Suprapubic skin (tissue), 4 donors: ENCODE data around the gene PIP5K1B. TPM values are rescaled to one million over a fixed set of nuclear protein-coding genes. Genes with fewer than 3 reads are reported as not detected.

ENCODE experiments used
- DNase-seq, 2 donors: peaks; one replicate each; pipeline ENCODE4 v3.0.0-alpha.2; 2019; ENCODE audit warnings: low spot score in 2 of 2
- H3K27ac ChIP-seq: fragments of 200-600 bp; sonication (generic); one replicate; pipeline ENCODE4 v1.5.1; 2019
- H3K27me3 ChIP-seq: fragments of 200-600 bp; sonication (generic); one replicate; pipeline ENCODE4 v1.5.1; 2019
- H3K36me3 ChIP-seq: fragments of 200-600 bp; sonication (generic); one replicate; pipeline ENCODE4 v1.5.1; 2019
- H3K4me1 ChIP-seq: fragments of 200-600 bp; sonication (generic); one replicate; pipeline ENCODE4 v1.5.1; 2019
- H3K4me3 ChIP-seq: fragments of 200-600 bp; sonication (generic); one replicate; pipeline ENCODE4 v1.5.1; 2019; ENCODE audit warnings: mild to moderate bottlenecking
- H3K9me3 ChIP-seq: fragments of 200-600 bp; sonication (generic); one replicate; pipeline ENCODE4 v1.5.1; 2019
- EP300 ChIP-seq: sonication (generic); formaldehyde crosslinking; IDR thresholded peaks from one replicate; pipeline ENCODE4 v1.6.1; 2017; ENCODE audit warnings: antibody characterized with exemption
- POLR2A ChIP-seq, 2 donors: fragments of 450-650 bp; IDR thresholded peaks; one replicate each; pipeline ENCODE4 v1.6.1; 2017; ENCODE audit warnings: antibody characterized with exemption in 2 of 2, mild to moderate bottlenecking in 2 of 2, moderate library complexity in 2 of 2
- POLR2AphosphoS5 ChIP-seq, 3 donors: sonication (generic); formaldehyde crosslinking; IDR thresholded peaks; one replicate each; pipeline ENCODE4 v1.6.1; 2017; ENCODE audit warnings: antibody characterized with exemption in 3 of 3
- WGBS: methylation state at CpG from one replicate; pipeline ENCODE4 v1.1.5; 2018; 5-methylcytosine and 5-hydroxymethylcytosine counted together
- total RNA-seq, 4 donors: library from RNA; depleted of rRNA; stranded (reverse); fragments of >200 nt; gene quantifications; one replicate each; pipeline ENCODE4 v1.1.0, GENCODE V29; 2016
- TF ChIP-seq, protein P1 (sequence below), 2 donors: fragments of 200-600 bp in 1 of 2; fragments of 450-650 bp in 1 of 2; sonication (generic) in 1 of 2; IDR thresholded peaks; one replicate each; pipeline ENCODE4 v1.5.1; 2016 to 2019; ENCODE audit warnings: antibody characterized with exemption in 2 of 2, mild to moderate bottlenecking in 1 of 2, moderate library complexity in 1 of 2

The PIP5K1B gene
- total RNA-seq, 4 donors from 2014 or later = 1.7 to 7.8 (median 3.4) TPM

DNA sequence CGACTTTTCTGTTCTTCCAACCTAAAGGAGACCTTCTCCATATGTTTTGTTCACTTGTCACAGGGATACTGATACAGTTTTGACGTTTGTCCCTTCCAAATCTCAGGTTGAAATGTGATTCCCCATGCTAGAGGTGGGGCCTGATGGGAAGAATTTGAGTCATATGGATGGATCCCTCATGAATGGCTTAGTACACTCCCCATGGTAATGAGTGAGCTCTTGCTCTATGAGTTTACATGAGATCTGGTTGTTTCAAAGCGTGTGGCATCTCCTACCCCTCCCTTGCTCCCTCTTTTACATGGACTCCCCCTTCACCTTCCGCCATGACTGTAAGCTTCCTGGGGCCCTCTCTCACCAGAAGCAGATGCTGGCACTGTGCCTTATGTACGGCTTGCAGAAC lies 6.9 kb downstream of the PIP5K1B start:
- H3K27me3 ChIP-seq = peaks cover 18% of the 10 kb centered on the region
- no peaks in the 10 kb centered on the region for H3K9me3 ChIP-seq
- no peak for DNase-seq
- H3K36me3 ChIP-seq = no peaks in the 10 kb centered on the region
- no peak overlapping the region for H3K27ac ChIP-seq
- no peaks in the 10 kb centered on the region for H3K4me1 ChIP-seq
- no peak overlapping the region for H3K4me3 ChIP-seq
- 81% methylated on average over 5 of the region's 5 CpGs for WGBS
- TF ChIP-seq, protein P1, sequence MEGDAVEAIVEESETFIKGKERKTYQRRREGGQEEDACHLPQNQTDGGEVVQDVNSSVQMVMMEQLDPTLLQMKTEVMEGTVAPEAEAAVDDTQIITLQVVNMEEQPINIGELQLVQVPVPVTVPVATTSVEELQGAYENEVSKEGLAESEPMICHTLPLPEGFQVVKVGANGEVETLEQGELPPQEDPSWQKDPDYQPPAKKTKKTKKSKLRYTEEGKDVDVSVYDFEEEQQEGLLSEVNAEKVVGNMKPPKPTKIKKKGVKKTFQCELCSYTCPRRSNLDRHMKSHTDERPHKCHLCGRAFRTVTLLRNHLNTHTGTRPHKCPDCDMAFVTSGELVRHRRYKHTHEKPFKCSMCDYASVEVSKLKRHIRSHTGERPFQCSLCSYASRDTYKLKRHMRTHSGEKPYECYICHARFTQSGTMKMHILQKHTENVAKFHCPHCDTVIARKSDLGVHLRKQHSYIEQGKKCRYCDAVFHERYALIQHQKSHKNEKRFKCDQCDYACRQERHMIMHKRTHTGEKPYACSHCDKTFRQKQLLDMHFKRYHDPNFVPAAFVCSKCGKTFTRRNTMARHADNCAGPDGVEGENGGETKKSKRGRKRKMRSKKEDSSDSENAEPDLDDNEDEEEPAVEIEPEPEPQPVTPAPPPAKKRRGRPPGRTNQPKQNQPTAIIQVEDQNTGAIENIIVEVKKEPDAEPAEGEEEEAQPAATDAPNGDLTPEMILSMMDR (IDR thresholded peaks at IDR 0.05) = no peak
- no peak for TF ChIP-seq EP300
- no peak for TF ChIP-seq POLR2AphosphoS5 (IDR thresholded peaks at IDR 0.05)
- TF ChIP-seq POLR2A (IDR thresholded peaks at IDR 0.05) = no peak

DNA sequence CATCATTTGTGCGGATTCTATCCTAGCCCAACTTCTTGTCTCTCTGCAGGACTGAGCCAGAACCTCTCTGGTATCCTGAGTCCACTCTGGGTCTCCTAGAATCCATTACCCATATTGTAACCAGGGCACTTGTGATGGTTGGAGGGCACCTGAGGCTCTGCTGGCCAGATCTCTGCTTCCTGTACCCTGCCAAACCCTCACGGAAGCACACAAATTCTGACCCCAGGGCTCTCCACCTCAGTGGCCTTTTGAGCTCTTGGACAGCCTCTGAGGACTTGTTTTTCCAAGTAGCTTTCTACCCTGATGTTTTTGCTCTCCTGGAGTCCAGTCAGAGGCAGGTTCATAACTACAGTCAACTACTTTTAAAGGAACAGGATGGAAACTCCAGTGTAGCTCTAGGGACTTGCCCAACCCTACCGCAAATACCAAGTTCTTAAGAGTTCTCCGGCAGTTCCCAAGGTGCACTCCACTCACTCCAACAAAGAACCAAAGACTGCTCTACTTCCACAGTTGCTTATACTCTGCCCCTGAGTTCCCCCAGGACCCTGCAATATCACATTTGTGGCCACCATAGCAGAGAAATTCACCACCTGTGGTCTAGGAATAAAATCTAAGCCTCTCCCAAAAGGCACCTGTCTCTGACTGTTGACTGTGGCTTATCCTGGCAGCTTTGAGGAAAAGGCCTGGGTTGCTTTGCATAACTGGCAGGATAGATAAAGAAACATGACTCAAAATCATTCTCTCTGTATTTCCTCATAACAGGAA lies 9.6 kb downstream of the PIP5K1B start:
- WGBS = 94% methylated on average over 4 of the region's 4 CpGs
- Histone ChIP-seq H3K4me1 (no peaks in the 10 kb centered on the region), H3K27ac (no peak overlapping the region), H3K4me3 (no peak overlapping the region), H3K36me3 (no peaks in the 10 kb centered on the region), H3K27me3 (peaks cover 4% of the 10 kb centered on the region), H3K9me3 (no peaks in the 10 kb centered on the region)
- DNase-seq = no peak
- TF ChIP-seq EP300 (no peak), POLR2AphosphoS5 (IDR thresholded peaks at IDR 0.05) (no peak), POLR2A (IDR thresholded peaks at IDR 0.05) (no peak)
- TF ChIP-seq, protein P1 (IDR thresholded peaks at IDR 0.05) = no peak

DNA sequence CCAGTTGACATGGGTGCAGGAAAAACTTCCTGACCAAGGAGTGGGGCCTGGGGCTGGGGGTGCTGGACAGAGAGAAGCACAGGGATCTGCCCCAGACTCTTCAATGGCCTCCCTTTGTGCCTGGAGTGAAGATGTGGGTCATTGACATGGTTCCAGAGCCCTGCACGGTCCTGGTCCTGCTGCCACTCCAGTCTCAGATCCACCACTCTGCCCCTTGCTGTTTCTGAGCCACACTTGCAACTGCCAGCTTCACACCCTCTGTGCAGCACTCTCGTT lies 10.1 kb downstream of the PIP5K1B start:
- no peak for DNase-seq

DNA sequence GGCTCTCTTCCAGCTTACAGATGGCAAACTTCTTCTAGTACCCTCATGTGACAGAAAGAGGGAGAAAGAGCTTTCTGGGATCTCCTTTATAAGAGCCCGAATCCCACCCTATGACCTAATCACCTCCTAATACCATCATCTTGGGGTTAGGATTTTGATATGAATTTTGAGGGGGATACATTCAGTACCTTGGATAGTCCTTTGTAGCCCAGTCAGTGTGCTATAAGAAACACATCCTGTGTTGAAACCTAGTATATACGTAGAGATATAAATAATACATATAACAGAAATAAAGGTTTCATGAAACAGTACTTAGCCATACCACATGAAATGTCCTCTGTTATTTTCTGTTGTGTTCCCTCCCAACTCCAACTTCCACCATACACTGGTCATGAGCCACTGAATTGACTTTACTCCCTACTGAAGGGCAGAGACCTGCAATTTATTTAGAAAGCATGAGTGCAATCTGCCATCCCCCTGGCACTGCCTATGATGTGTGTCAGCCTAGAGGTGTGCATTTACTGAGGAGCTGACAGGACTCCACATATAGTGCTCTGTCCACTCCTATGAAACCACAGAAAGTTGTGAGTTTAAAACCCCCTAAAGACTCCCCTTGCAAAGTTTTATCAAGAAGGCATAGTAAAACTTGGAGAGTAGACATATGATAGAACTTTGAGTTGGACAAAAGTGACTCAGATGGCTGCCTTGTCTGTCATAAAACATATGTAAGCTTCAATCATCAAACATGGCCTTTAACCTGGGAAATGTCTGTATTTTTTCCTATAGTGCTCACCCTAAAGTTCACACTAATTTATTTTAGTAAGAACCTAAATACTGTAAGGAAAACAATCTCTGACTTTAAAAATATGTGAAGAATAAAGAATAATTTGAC lies 12.8 kb downstream of the PIP5K1B start:
- 91% methylated on average over 2 of the region's 2 CpGs for WGBS
- no peak overlapping the region for H3K27ac ChIP-seq
- no peak overlapping the region for H3K4me3 ChIP-seq
- DNase-seq = no peak
- no peaks in the 10 kb centered on the region for H3K4me1 ChIP-seq
- TF ChIP-seq EP300 (no peak), POLR2A (IDR thresholded peaks at IDR 0.05) (no peak), POLR2AphosphoS5 (IDR thresholded peaks at IDR 0.05) (no peak)
- TF ChIP-seq, protein P1 (IDR thresholded peaks at IDR 0.05) = no peak
- H3K9me3 ChIP-seq = no peaks in the 10 kb centered on the region
- no peaks in the 10 kb centered on the region for H3K36me3 ChIP-seq
- peaks cover 4% of the 10 kb centered on the region for H3K27me3 ChIP-seq

More for the DNA sequence above, 10.1 kb downstream of the PIP5K1B start:
- 76% methylated on average over 2 of the region's 2 CpGs for WGBS
- Histone ChIP-seq H3K27ac (no peak overlapping the region), H3K36me3 (no peaks in the 10 kb centered on the region), H3K9me3 (no peaks in the 10 kb centered on the region), H3K4me1 (no peaks in the 10 kb centered on the region), H3K4me3 (no peak overlapping the region), H3K27me3 (peaks cover 4% of the 10 kb centered on the region)
- TF ChIP-seq POLR2AphosphoS5 (IDR thresholded peaks at IDR 0.05) = no peak
- TF ChIP-seq, protein P1 (IDR thresholded peaks at IDR 0.05) = no peak
- TF ChIP-seq POLR2A (IDR thresholded peaks at IDR 0.05) = no peak
- TF ChIP-seq EP300 = no peak

DNA sequence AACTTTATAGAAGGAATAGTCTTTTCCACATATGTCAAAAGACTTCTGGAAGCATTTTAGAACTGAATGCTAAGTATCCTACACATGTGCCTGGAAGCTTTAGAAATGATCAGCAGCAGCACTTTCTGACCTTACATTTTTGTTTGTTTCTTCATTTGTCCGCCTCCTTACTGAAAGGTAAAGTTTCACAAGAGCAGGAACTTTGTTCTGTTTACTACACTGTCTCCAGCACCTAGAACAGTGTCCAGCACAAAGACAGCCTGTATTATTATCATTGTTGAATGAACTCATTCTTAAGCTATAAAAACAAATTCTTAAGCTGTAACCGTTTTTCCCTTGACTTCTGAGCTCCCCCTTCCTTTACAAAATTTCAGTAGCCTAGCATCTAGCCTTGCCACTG lies 14.8 kb downstream of the PIP5K1B start:
- no peak for DNase-seq
- WGBS = 44% methylated on average over 2 of the region's 2 CpGs
- H3K27me3 ChIP-seq = no peaks in the 10 kb centered on the region
- no peaks in the 10 kb centered on the region for H3K9me3 ChIP-seq
- no peak for TF ChIP-seq POLR2A (IDR thresholded peaks at IDR 0.05)
- TF ChIP-seq EP300 = no peak
- TF ChIP-seq, protein P1 (IDR thresholded peaks at IDR 0.05) = no peak
- no peak for TF ChIP-seq POLR2AphosphoS5 (IDR thresholded peaks at IDR 0.05)
- no peaks in the 10 kb centered on the region for H3K36me3 ChIP-seq
- no peak overlapping the region for H3K4me3 ChIP-seq
- H3K4me1 ChIP-seq = no peaks in the 10 kb centered on the region
- no peak overlapping the region for H3K27ac ChIP-seq
